ENCODE results near the gene STAT4.

Gene STAT4

GRCh38 chr2:191114403-191114886, 36.3 kb downstream of the STAT4 start:
- Histone ChIP-seq H3K27ac (no peak overlapping the region), H3K4me3 (no peak overlapping the region)
- DNase-seq (ENCODE audit: low spot score) = no peak
- TF ChIP-seq CTCF (IDR thresholded peaks at IDR 0.05) = no peak

DNA sequence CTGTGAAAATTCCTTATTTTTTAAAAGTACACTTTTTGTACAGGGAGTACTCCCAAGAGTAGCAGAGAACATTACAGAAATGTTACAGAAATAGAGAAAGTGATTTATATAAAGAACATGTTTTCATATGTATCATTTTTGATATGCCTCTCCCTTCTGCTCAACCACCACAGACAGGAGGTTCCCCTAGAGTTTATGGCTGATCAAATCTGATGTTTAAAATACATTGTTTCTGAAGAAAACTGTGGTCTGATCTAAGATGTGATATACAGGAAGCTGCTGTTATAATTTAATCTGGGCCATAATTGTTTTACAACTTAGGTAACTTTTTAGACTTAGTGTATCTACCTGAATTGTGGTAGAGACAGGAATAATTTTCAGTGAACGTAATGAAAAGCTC, 37.0 kb downstream of the STAT4 start:
- TF ChIP-seq CTCF (IDR thresholded peaks at IDR 0.05) = no peak
- Histone ChIP-seq H3K4me3 (no peak overlapping the region), H3K27ac (no peak overlapping the region)
- no peak for DNase-seq (ENCODE audit: low spot score)

DNA sequence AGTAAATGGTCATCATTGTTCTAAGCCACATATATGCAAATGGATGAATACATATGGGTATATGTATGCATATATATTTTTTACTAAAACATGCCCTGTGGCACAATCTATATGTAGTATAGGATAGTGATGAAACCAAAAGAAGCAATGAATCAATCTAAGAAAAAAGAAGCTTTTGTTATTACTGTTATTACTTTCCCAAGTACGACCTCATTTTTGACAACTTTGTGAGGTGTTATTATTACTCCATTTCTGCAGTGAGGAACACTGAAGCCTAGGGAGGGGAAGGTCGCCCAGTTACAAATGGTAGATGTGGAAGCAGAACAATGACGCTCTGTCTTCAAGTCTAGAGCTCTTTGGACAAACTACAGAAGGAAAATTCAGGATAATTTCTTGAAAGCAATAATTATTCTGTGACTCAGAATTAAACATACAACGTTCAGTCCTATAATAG, 38.3 kb downstream of the STAT4 start:
- no peak for TF ChIP-seq CTCF (IDR thresholded peaks at IDR 0.05)
- DNase-seq (ENCODE audit: low spot score) = no peak
- Histone ChIP-seq H3K27ac (no peak overlapping the region), H3K4me3 (no peak overlapping the region)

GRCh38 chr2:191109888-191110287, 40.9 kb downstream of the STAT4 start:
- no peak for TF ChIP-seq CTCF (IDR thresholded peaks at IDR 0.05)
- no peak for DNase-seq (ENCODE audit: low spot score)
- H3K4me3 ChIP-seq = no peak overlapping the region
- no peak overlapping the region for H3K27ac ChIP-seq

DNA sequence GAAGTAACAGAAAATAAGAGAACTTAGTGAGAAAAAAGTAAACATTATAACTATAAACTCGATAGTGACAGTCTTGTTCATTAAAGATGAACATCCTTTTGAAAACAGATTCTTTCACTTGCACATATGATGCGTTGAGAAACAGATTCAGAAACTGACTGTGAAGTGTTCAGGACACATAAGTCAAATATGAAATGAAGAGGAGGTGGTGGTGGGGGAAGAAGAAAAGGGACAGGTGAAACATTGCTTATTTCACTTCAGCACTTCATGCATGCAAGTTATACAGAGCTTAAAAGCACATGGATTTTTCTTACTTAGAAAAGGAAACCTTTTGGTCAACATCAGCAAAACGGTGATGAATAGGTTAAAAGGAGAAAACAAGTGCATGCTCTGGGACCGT, 42.5 kb downstream of the STAT4 start:
- Histone ChIP-seq H3K4me3 (no peak overlapping the region), H3K27ac (no peak overlapping the region)
- no peak for TF ChIP-seq CTCF (IDR thresholded peaks at IDR 0.05)
- no peak for DNase-seq (ENCODE audit: low spot score)

- no peak for TF ChIP-seq CTCF (IDR thresholded peaks at IDR 0.05)
- no peak for DNase-seq (ENCODE audit: low spot score)
- Histone ChIP-seq H3K27ac (no peak overlapping the region), H3K4me3 (no peak overlapping the region)
These were observed 45.7 kb downstream of the STAT4 start for GRCh38 chr2:191105082-191105481.

GRCh38 chr2:191103774-191104173, 47.0 kb downstream of the STAT4 start:
- Histone ChIP-seq H3K27ac (no peak overlapping the region), H3K4me3 (no peak overlapping the region)
- TF ChIP-seq CTCF (IDR thresholded peaks at IDR 0.05) = no peak
- DNase-seq (ENCODE audit: low spot score) = no peak
